ENCODE data around the gene ALK.

The ALK gene

GRCh38 chr2:29549069-29549380 is 372.4 kb downstream of the ALK start:
- H3K4ac ChIP-seq (ENCODE audit: low read length) = no peak overlapping the region
- no peaks in the 10 kb centered on the region for H3K9me3 ChIP-seq (replicated peaks in 1 of 2; ENCODE audit: control insufficient read depth in 2 of 2, insufficient read depth in 1 of 2, low read depth in 1 of 2, low read length in 2 of 2)
- no CpG with 5 or more reads among the region's 2 CpGs for WGBS, 2 donors (ENCODE audit: extremely low coverage in 2 of 2, insufficient read length in 2 of 2, insufficient replicate concordance in 1 of 2)
- no peak overlapping the region for H3K18ac ChIP-seq (ENCODE audit: low read length)
- H2BK120ac ChIP-seq (ENCODE audit: low read depth, low read length) = no peak overlapping the region
- no peak overlapping the region for H3K23ac ChIP-seq (ENCODE audit: low read depth, low read length, poor library complexity)
- no peak overlapping the region for H2AK5ac ChIP-seq (ENCODE audit: low read depth, low read length)
- DNase-seq (ENCODE audit: low spot score) = no peak
- H3K14ac ChIP-seq (ENCODE audit: low read length) = no peak overlapping the region
- no peak overlapping the region for H3K4me2 ChIP-seq (ENCODE audit: insufficient read depth, low read length, poor library complexity, severe bottlenecking)
- H3K9ac ChIP-seq (ENCODE audit: low read depth, low read length, poor library complexity) = no peak overlapping the region
- H2BK5ac ChIP-seq (ENCODE audit: low read length) = no peak overlapping the region
- H2AFZ ChIP-seq (ENCODE audit: low read length) = no peak overlapping the region
- H4K91ac ChIP-seq (ENCODE audit: low read depth, low read length, poor library complexity) = no peak overlapping the region
- H2BK15ac ChIP-seq (ENCODE audit: low read length) = no peak overlapping the region
- no peak overlapping the region for H3K27ac ChIP-seq (replicated peaks; ENCODE audit: low read length)
- H3K27me3 ChIP-seq (ENCODE audit: control insufficient read depth in 3 of 3, insufficient read depth in 3 of 3, low read depth in 1 of 3, low read length in 3 of 3) = no peaks in the 10 kb centered on the region
- no peak overlapping the region for H4K8ac ChIP-seq (ENCODE audit: low read depth, low read length)
- no peaks in the 10 kb centered on the region for H3K36me3 ChIP-seq (replicated peaks in 1 of 2; ENCODE audit: control insufficient read depth in 2 of 2, insufficient read depth in 2 of 2, low read length in 2 of 2)
- H3K4me1 ChIP-seq (ENCODE audit: control insufficient read depth in 2 of 2, insufficient read depth in 1 of 2, low read depth in 1 of 2, low read length in 2 of 2) = no peaks in the 10 kb centered on the region
- no peak overlapping the region for H2BK12ac ChIP-seq (ENCODE audit: low read length)
- H3K79me1 ChIP-seq (ENCODE audit: low read depth, low read length) = no peaks in the 10 kb centered on the region
- H3K4me3 ChIP-seq (ENCODE audit: low read length in 2 of 2) = no peak overlapping the region

DNA sequence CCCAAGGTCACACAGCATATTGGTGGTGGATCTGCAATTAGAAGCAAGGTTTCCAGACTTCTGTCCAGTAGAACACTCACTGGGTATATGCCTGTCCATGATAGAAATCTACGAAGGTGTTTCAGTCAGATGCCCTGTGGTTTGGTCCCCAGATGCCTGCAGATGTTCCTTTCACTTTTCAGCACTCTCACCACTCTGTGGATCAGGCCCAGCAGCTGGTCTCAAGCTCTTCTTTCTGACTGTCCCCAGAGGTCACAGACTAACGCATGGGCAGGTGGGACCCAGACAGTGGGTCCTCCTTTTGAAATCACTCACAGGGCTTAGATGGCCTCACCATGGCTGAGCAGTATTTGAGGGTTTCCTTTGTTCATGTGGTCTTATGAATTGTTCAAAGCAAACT is 376.5 kb downstream of the ALK start:
- WGBS, 2 donors (ENCODE audit: extremely low coverage in 2 of 2, insufficient read length in 2 of 2, insufficient replicate concordance in 1 of 2) = no CpG with 5 or more reads among the region's 2 CpGs
- H2AFZ ChIP-seq (ENCODE audit: low read length) = no peak overlapping the region
- no peaks in the 10 kb centered on the region for H3K4me1 ChIP-seq (ENCODE audit: control insufficient read depth in 2 of 2, insufficient read depth in 1 of 2, low read depth in 1 of 2, low read length in 2 of 2)
- no peak overlapping the region for H3K4me2 ChIP-seq (ENCODE audit: insufficient read depth, low read length, poor library complexity, severe bottlenecking)
- no peak overlapping the region for H3K14ac ChIP-seq (ENCODE audit: low read length)
- H3K27ac ChIP-seq (replicated peaks; ENCODE audit: low read length) = no peak overlapping the region
- no peak overlapping the region for H3K18ac ChIP-seq (ENCODE audit: low read length)
- peak overlapping the region; percentile 76 for H3K4ac ChIP-seq (ENCODE audit: low read length)
- no peaks in the 10 kb centered on the region for H3K27me3 ChIP-seq (ENCODE audit: control insufficient read depth in 3 of 3, insufficient read depth in 3 of 3, low read depth in 1 of 3, low read length in 3 of 3)
- no peak overlapping the region for H2BK12ac ChIP-seq (ENCODE audit: low read length)
- no peak for DNase-seq (ENCODE audit: low spot score)
- H2BK5ac ChIP-seq (ENCODE audit: low read length) = no peak overlapping the region
- no peak overlapping the region for H3K23ac ChIP-seq (ENCODE audit: low read depth, low read length, poor library complexity)
- no peaks in the 10 kb centered on the region for H3K79me1 ChIP-seq (ENCODE audit: low read depth, low read length)
- no peak overlapping the region for H3K4me3 ChIP-seq (ENCODE audit: low read length in 2 of 2)
- H3K9me3 ChIP-seq (replicated peaks in 1 of 2; ENCODE audit: control insufficient read depth in 2 of 2, insufficient read depth in 1 of 2, low read depth in 1 of 2, low read length in 2 of 2) = peaks cover 0 to 5% of the 10 kb centered on the region in 2 donors
- H2BK120ac ChIP-seq (ENCODE audit: low read depth, low read length) = no peak overlapping the region
- H4K8ac ChIP-seq (ENCODE audit: low read depth, low read length) = no peak overlapping the region
- no peaks in the 10 kb centered on the region for H3K36me3 ChIP-seq (replicated peaks in 1 of 2; ENCODE audit: control insufficient read depth in 2 of 2, insufficient read depth in 2 of 2, low read length in 2 of 2)
- peak overlapping the region; percentile 25 for H2AK5ac ChIP-seq (ENCODE audit: low read depth, low read length)
- no peak overlapping the region for H4K91ac ChIP-seq (ENCODE audit: low read depth, low read length, poor library complexity)
- no peak overlapping the region for H3K9ac ChIP-seq (ENCODE audit: low read depth, low read length, poor library complexity)
- no peak overlapping the region for H2BK15ac ChIP-seq (ENCODE audit: low read length)

- Histone ChIP-seq H3K9me3 (replicated peaks in 1 of 2; ENCODE audit: control insufficient read depth in 2 of 2, insufficient read depth in 1 of 2, low read depth in 1 of 2, low read length in 2 of 2) (peaks cover 0 to 5% of the 10 kb centered on the region in 2 donors), H3K14ac (ENCODE audit: low read length) (no peak overlapping the region), H3K23ac (ENCODE audit: low read depth, low read length, poor library complexity) (no peak overlapping the region), H4K91ac (ENCODE audit: low read depth, low read length, poor library complexity) (no peak overlapping the region), H2BK12ac (ENCODE audit: low read length) (no peak overlapping the region), H3K4me2 (ENCODE audit: insufficient read depth, low read length, poor library complexity, severe bottlenecking) (no peak overlapping the region), H3K27ac (replicated peaks; ENCODE audit: low read length) (no peak overlapping the region), H3K9ac (ENCODE audit: low read depth, low read length, poor library complexity) (no peak overlapping the region), H2BK15ac (ENCODE audit: low read length) (no peak overlapping the region), H4K8ac (ENCODE audit: low read depth, low read length) (no peak overlapping the region), H3K36me3 (replicated peaks in 1 of 2; ENCODE audit: control insufficient read depth in 2 of 2, insufficient read depth in 2 of 2, low read length in 2 of 2) (no peaks in the 10 kb centered on the region), H3K18ac (ENCODE audit: low read length) (no peak overlapping the region), H2BK120ac (ENCODE audit: low read depth, low read length) (no peak overlapping the region), H3K4me3 (ENCODE audit: low read length in 2 of 2) (no peak overlapping the region), H3K4me1 (ENCODE audit: control insufficient read depth in 2 of 2, insufficient read depth in 1 of 2, low read depth in 1 of 2, low read length in 2 of 2) (no peaks in the 10 kb centered on the region), H3K4ac (ENCODE audit: low read length) (no peak overlapping the region), H3K27me3 (ENCODE audit: control insufficient read depth in 3 of 3, insufficient read depth in 3 of 3, low read depth in 1 of 3, low read length in 3 of 3) (no peaks in the 10 kb centered on the region), H2AK5ac (ENCODE audit: low read depth, low read length) (no peak overlapping the region), H2BK5ac (ENCODE audit: low read length) (no peak overlapping the region), H2AFZ (ENCODE audit: low read length) (no peak overlapping the region), H3K79me1 (ENCODE audit: low read depth, low read length) (no peaks in the 10 kb centered on the region)
- DNase-seq (ENCODE audit: low spot score) = no peak
- WGBS, 2 donors (ENCODE audit: extremely low coverage in 2 of 2, insufficient read length in 2 of 2, insufficient replicate concordance in 1 of 2) = no CpG with 5 or more reads among the region's 3 CpGs
These were observed 377.4 kb downstream of the ALK start for GRCh38 chr2:29544031-29544430.

DNA sequence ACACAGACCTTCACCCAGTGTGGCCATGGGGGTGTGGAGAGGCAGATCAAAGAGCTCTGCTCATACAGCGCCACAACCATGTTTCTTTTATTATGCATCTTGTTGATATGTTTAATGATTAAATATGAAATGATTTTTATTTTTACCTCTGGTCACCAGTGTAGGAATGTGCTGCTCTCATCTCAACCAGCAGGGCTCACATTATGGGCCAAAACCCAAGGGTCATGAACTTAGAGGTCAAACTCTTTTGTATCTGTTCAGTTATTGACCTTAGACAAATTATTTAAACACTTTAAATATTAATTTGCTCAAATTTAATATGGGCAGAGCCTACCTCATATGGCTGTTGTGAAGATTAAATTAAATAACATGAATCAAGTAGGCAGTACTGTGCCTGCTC is 386.2 kb downstream of the ALK start:
- Histone ChIP-seq H3K18ac (ENCODE audit: low read length) (no peak overlapping the region), H3K4me2 (ENCODE audit: insufficient read depth, low read length, poor library complexity, severe bottlenecking) (no peak overlapping the region), H2AFZ (ENCODE audit: low read length) (no peak overlapping the region), H2AK5ac (ENCODE audit: low read depth, low read length) (no peak overlapping the region), H4K91ac (ENCODE audit: low read depth, low read length, poor library complexity) (no peak overlapping the region), H3K4me1 (ENCODE audit: control insufficient read depth in 2 of 2, insufficient read depth in 1 of 2, low read depth in 1 of 2, low read length in 2 of 2) (no peaks in the 10 kb centered on the region), H3K14ac (ENCODE audit: low read length) (no peak overlapping the region), H3K9ac (ENCODE audit: low read depth, low read length, poor library complexity) (no peak overlapping the region), H3K36me3 (replicated peaks in 1 of 2; ENCODE audit: control insufficient read depth in 2 of 2, insufficient read depth in 2 of 2, low read length in 2 of 2) (peaks cover 0 to 6% of the 10 kb centered on the region in 2 donors), H2BK12ac (ENCODE audit: low read length) (no peak overlapping the region), H3K27ac (replicated peaks; ENCODE audit: low read length) (no peak overlapping the region), H2BK120ac (ENCODE audit: low read depth, low read length) (no peak overlapping the region), H2BK15ac (ENCODE audit: low read length) (no peak overlapping the region), H3K4me3 (ENCODE audit: low read length in 2 of 2) (no peak overlapping the region), H2BK5ac (ENCODE audit: low read length) (no peak overlapping the region), H3K9me3 (replicated peaks in 1 of 2; ENCODE audit: control insufficient read depth in 2 of 2, insufficient read depth in 1 of 2, low read depth in 1 of 2, low read length in 2 of 2) (peaks cover 0 to 3% of the 10 kb centered on the region in 2 donors), H3K4ac (ENCODE audit: low read length) (no peak overlapping the region), H3K23ac (ENCODE audit: low read depth, low read length, poor library complexity) (no peak overlapping the region), H3K27me3 (ENCODE audit: control insufficient read depth in 3 of 3, insufficient read depth in 3 of 3, low read depth in 1 of 3, low read length in 3 of 3) (no peaks in the 10 kb centered on the region), H4K8ac (ENCODE audit: low read depth, low read length) (no peak overlapping the region), H3K79me1 (ENCODE audit: low read depth, low read length) (no peaks in the 10 kb centered on the region)
- no CpG with 5 or more reads among the region's 1 CpG for WGBS, 2 donors (ENCODE audit: extremely low coverage in 2 of 2, insufficient read length in 2 of 2, insufficient replicate concordance in 1 of 2)
- DNase-seq (ENCODE audit: low spot score) = no peak

All from neuronal stem cell (in vitro differentiated cells).